NCI-H1436 (cell line): ENCODE results near the gene IL22RA2.

Experiments used
- DNase-seq: peaks from one replicate; lab custom pipeline; 2025; lab: John Stamatoyannopoulos, UW

The IL22RA2 gene

DNA sequence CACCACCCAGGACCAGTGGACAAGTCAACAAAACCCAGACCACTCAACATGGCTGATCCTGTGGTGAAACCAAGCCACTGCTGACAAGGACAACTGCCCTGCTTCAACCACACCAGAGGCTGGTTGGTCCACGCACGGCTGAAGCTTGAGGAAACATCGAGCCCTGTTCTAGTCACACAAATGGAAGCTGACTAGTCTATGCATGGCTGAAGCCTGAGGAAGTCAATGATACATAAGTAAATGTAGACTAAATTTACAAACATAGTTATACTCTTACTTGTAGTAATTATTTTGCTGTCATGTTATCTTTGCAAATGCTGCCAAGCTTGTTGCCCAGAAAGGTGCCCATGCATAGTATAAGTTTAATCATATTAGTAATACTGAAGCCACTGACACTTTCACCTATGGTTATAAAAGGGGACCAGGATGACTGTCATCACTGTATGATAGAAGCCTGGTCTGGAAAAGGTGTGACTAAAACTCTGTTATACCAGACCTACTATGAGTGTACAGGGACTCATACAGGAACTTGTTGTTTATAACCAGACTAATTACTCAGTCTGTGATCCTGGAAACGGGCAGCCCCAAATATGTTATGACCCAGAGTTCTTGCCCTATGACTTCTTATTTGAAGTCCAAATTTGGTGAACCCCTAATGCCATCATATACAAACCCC is 5.6 kb downstream of the IL22RA2 start:
- DNase-seq = no peak

DNA sequence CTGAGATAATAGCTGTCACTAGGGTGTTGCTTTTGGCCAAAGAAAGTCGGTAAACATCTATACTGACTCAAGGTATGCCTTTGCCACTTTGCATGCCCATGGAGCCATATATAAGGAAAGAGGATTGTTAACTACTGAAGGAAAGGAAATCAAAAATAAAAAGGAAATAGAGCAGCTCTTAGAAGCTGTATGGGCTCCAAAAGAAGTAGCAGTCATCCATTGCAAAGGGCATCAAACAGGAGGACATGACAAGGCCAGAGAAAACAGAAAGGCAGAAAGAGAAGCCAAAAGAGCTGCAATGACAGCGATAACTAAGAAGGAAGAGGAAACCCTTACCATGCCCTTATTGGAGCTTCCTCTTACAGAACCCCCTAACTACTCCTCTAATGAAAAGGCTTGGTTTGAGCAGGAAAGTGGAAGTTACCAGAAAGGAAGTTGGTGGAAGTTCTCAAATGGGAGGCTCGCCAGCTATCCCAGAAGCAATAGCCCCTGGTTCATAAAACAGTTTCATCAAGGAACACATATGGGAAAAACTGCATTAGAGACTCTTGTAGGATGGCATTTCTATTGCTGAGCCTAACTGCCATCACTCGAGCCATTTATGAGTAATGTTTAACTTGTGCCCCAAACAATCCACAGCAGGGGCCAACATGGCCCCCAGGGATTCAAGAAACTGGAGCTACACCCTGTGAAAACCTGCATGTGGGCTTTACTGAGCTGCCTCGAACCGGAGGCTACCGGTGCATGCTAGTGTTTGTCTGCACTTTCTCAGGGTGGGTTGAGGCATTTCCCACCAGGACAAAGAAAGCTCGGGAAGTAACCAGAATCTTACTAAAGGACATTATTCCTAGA is 7.0 kb downstream of the IL22RA2 start:
- no peak for DNase-seq

DNA sequence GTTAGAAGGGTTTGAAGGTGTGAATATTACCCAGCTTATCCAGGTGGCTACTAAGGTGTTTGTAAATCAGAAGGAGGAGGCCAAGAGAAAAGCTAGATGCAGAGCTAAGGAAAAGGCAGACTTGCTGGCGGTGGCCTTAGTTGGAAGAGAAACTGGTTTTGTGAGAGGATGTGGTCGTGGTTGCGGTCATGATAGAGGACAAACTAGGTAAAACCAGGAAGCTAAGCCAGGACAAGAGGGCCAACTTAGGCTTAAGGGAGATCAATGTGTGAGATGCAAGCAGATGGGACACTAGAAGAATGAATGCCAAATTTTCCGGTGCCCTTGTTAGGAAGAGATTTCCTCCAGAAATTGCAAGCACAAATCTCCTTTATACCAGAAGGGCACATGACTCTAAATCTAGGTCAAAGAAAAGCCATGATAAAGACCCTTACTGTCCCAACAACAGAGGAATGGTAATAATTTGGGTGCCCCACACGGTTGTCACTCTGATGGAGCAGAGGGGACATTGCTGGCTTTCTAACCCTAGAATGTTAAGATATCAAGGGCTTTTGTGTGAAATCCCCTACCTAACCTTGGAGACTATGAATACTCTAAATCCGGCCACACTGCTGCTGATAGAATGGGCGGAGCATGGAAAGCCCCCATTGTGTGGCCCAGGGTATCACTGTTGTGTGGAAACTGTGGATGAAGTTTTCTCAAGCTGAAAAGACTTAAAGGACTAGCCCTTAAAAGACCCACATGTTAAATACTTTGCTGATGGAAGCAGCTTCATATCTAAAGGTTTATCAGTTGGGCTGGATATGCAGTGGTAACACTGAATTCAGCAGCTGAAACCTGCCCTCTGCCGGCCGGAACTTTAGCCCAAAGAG is 7.8 kb downstream of the IL22RA2 start:
- no peak for DNase-seq

DNA sequence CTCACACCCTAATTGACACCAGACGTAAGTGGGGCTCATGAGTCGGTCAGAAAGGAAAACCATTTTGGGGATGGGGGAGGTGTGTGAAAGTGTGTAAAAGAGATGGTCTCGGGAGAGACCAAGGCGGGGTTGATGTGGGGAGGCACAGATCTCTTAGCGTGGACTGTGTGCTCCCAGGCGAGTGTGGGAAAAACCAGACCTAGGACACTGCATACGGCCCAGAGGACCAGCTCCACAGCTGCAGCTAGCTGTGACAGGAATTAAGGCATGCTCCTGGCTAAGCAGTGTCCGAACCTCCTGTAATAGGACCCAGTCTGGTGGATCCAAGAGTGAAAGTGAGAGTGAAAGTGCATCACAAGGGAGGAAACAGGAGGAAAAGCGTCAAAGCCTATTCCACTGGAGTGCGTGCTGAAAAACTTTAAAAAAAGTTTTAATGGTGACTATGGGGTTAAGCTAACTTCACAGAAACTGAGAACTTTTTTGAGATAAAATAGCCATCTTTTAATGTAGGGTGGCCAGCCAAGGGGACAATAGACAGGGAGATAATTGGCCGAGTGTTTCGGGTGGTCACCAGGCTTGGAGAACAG is 9.6 kb downstream of the IL22RA2 start:
- DNase-seq = no peak

DNA sequence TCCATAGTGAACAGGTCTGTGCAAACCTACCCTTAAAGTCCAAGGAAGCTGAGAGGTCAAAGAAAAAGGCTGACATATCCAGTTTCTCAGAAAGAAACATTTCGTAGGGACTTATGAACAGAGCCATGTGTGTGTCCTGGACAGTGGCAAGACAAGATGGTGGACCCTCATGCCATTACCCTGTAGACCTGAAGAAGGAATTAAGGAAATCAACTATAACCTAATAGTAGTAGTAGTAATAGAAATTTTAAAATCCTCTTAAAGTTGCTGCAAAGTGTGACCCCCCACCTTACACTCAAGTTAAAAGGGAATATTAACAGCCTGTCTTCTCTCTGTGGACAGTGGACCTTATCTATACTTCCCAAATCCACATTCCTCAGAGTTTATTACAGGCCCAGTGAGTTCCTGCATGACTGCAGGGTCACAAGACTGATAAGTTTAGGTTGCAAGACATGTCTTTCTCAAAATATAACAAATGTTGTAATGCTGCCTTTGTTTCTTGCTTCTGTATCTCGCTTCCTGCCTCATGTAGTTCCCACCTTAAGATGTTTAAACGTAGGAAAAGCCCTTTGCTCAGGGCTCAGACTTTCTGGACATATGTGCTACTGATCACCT is 10.6 kb downstream of the IL22RA2 start:
- no peak for DNase-seq

DNA sequence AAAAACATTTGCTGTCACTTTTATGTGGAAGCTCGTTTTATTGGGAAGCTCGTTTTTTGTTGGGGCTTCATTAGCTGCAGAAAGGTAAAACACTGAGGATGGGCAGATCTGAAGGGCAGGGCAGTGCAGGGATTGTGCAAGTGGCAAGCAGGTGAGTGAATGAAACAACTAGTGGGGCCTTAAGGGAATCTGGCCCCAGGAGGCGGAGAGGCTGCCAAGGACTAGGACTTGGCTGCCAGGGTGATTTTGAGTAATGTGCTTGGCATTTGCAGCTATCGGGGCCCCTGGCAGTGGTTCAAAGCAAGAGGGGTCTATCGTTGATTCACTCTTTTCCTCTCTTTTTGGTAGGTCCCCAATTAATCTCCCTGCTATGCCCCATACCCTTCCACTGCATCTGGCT is 11.5 kb downstream of the IL22RA2 start:
- DNase-seq = no peak

DNA sequence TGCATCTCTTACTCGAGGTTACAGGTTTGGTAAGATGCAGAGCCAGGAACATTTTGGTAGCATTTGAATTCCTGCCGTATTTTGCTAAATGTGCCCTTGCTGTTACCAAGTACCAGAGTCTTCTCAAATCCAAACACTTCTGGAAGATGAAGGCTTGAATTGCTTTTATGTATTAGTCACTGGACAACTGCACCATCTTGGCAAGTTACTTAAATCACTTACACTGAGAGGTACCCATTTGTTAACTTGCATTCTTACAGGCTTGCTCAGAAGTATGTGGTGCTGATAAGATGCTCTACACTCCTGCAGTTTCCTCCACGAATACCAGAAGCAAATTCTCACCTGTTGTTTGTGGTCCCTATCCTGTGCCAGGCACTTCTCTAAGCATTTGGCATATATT is 12.7 kb downstream of the IL22RA2 start:
- no peak for DNase-seq

DNA sequence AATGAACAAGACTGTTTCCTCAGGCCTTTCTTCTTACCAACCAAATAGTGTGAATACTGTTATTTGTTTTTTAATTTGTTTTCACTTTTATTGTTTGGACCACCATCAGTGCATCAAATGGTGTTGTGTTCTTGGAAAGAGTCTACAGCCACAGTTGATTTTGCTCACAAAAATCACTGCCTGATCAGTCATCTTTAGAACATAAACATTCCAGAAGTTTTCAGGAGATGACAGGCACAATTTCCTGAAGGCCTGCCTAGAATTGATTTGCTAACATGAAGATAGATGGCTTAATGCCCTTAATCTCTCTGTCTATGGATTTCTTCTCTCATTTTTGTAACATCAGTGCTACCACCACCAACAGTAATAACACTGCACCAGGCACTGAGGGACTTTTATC is 13.5 kb downstream of the IL22RA2 start:
- no peak for DNase-seq

DNA sequence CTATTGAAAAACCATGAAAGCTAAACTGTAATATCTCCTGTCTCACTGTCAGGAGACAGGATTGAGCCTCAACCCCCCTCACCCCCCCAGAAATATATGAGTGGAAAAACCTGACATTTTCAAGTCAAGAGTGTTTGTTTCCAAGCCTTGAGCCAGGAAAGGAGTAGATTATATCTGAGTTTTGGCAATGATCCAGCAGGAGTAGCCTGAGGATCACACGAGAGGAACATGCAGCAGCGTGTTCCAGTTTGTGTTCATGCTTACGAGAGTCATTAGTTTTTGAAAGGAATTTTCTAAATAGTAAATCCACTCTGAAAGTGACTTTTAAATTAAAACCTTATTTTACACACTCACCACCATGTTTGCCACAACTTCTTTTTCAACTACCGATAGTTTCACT is 15.8 kb downstream of the IL22RA2 start:
- no peak for DNase-seq

DNA sequence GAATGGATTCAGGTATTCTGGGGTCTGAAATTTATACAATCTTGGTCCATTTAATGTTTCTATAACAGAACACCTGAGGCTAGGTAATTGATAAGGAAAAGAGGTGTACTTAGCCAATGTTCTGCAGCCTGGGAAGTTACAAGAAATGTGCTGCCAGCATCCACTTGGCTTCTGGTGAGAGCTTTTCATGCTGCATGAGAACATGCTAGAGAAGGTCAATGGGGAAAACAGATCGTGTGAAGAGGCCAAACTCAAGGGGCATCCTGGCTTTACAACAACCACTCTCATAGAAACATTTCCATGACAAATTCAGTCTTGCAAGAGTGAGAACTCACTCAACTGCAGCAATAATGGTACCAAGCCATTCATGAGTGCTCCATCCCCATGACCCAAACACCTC is 16.8 kb downstream of the IL22RA2 start:
- no peak for DNase-seq

DNA sequence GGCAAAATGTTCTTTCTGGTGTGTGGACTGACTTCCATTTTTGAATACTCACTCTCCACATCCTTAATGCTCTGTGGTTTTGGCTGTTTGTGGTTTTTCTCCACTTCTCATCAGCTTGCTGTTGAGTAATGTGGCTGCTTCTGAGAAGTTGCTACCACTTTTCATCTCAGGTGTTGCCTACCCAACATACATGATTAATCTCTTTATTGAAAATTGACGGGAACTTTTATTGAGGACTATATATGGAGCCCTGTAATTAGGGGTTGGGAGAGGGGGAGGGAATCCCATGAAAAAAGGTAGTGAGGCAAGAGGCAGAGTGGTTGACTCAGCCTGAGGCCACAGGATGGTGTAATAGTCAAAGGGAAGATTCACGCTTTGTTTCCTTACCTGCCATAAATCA is 17.6 kb downstream of the IL22RA2 start:
- DNase-seq = no peak

DNA sequence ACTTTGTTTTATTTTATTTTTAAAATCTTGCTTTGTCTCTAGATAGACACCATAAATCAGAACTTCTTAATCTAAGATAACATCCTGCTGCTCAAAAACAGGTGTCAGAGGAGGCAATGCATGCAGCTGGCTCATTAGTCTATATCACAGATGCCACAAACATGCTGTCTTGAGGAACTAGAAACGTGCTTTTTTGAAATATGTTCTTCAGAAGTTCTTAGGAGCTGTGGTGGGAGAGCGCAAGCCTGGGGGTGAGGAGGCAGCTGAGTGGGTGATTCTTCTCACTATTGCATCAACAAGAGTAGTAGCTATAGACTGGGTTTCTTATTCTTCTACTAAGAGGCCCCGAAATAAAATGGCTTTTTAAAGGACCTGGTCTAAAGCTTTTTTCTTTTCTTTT is 23.4 kb downstream of the IL22RA2 start:
- no peak for DNase-seq

DNA sequence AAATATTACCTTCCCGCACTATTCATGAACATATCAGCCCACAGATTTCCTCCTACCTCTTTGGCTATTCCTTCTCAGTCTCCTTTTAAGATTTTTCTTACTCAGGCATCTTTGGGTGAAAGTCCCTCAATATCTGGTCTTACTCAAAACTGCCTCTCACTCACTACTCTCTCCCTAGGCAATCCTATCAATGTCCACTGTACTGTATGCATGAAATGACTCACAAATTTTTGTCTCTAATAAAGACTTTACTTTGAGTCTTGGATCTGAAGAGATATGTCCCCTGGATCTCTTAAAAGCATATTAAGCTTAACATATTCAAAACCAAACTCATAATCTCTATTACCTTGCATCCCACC is 24.4 kb downstream of the IL22RA2 start:
- DNase-seq = no peak

DNA sequence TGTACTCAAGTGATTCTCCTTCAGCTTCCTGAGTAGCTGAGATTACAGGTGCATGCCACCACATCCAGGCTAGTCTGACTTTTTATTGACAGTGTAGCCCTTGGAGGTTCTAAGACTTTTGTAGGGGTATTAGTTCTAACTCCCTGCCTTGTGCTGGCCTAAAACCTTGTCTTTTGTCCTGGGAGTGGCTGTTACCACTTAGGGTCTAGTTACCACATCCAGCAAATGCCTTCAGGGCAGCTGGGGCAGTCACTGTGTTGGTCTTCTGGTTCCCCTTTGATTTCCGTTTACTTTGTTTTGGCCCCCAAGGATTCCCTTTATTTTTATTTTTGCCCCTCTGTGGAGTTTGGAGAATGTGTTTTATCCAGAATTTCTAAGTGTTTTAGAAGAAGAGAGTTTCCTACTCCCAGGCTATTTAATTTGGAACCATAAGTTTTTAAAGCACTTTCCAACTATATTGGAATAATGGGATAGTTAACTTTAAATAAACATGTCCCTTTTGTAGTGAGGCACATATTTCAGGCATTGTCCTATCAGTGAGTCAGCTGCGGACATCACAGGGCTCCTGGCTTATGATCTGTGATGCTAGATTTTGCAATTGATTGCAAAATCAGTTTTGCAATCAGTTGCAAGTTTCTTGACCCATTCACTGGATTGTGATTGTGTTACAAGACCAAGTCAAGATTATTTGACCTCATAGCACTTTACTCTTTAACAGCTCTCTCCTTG is 25.0 kb downstream of the IL22RA2 start:
- no peak for DNase-seq

DNA sequence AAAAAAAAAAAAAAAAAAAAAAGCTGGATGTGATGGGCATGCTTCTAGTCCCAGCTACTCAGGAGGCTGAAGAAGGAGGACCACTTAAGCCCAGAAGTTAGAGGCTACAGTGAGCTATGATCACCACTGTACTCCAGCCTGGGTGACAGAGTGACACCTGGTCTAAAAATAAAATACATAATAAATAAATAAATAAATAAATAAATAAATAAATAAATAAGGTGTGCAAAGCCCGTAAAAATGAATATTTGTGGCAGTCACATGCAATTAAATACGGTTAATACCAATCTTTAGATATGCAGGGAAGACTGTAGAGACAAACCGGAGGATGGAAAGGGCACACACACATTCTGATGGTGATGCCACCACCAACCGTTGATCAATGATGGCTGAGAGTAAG is 26.2 kb downstream of the IL22RA2 start:
- DNase-seq = no peak

DNA sequence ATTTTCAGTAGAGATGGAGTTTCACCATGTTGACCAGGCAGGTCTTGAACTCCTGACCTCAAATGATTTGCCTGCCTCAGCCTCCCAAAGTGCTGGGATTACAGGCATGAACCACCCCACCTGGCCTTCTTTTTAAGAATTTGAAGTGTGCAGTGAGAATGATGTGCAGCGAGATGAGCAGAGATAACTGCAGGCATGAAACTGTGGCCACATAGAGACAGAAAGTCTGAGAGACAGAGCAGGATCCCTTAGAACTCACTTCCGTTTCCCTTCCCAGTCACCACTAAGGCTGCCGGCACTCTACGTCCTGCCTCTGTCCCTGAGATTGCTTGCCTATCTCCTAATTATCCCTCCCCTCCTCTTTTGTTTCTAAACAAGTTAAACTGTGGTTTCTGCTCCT is 27.2 kb downstream of the IL22RA2 start:
- DNase-seq = no peak

DNA sequence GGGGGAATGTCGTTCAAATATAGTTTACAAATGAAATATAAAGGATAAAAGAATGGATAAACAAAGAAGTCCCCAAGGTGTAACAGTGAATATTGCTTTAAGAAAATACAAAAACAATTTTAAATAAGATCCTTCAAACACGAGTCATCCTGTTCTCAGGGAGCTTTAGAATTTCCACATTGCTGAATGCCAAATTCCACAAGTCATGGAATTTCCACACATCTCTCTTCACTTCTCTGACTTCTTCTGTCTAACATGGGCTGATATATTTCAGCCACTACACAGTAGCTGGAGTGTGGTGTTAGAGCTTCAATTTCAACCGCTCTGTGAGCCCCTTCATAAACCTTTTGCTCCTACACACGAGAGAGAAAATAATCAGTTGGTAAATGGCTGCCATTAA is 28.0 kb downstream of the IL22RA2 start:
- no peak for DNase-seq

DNA sequence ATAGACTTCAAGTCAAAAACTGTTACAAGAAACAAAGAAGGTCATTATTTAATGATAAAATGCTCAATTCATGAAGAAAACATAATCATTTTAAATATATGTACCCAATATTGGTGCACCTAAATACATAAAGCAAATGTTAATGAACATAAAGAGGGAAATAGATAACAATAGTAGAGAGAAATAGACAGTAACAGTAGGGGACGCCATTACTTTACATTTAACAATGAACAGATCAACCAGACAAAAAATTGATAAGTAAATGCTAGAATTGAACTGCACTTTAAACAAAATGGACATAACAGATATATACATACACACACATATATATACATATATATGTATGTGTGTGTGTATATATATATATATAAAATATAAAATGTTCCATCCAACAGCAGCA is 37.4 kb downstream of the IL22RA2 start:
- no peak for DNase-seq

DNA sequence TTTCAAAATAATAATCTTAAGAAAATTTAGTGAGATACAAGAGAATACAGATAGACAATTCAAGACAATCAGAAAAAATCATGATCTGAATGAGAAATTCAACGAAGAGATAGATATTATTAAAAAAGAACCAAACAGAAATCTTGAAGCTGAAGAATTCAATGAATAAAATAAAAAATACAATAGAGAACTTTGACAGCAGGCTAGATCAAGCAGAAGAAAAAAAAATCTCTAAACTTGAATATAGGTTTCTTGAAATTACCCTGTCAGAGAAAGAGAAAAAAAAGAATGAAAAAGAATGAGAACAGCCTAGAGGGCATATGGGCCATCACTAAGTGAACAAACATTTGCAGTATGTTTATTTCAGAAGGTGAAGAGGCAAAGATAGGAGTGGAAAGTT is 39.0 kb downstream of the IL22RA2 start:
- DNase-seq = no peak

DNA sequence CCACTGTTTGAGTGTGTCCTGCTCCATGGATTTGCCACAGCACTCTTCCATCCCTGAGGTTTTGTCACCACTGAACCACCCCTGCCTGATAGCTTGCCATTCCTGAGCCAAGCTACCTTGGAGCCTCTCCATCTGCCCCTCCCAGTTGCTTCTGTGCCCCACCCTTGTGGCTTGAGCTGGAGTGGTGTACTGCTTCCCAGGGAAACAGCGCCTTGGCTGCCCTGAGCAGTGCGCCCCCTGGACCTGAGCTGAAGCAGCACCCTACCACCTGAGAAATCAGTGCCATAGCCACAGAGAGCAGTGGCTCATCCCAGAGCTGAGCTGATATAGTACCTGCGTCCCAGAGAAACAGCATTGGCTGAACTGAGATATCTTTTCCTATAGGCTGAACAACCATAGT is 40.3 kb downstream of the IL22RA2 start:
- no peak for DNase-seq

DNA sequence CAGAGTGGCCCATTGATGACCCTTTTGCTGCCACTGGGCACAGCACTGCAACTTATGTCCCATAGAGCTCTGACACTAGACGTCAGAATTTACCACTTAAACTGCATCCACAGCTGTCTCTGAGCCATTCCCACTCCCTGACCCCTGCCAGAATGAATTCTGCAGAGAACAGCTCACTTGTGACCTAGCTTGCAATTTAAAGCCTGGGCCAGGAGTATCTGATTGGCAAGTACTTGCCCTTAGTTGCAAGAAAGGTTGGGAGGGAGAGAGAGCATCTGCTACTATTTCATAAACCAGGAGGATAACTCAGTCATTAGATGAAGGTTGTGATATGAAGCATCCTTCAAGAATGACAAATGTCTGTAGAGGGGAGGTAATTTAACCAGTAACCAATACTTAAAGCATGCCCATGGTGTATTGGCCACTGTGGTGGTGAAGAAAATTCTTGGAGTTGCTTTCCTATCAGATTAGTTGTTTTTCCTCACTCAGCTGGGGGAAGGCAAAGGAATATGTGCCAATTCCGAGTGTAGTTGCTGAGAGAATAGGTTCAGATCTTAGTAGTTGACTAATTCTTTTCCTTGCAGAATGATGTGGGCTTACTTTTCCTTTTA is 46.5 kb downstream of the IL22RA2 start:
- no peak for DNase-seq
